Activated CD4-positive, alpha-beta T cell treated with anti-CD3 and anti-CD28 coated beads, Interleukin-2, Interleukin-6, amounts not matched to agents 100 ng/mL and 50 ng/mL, durations not matched to agents 16 hours and 8 hours (primary cell): ENCODE data around the gene MAP7.
A peak's percentile ranks its signal among the peaks of the same experiment; 100 is the strongest.
"Not testable (repeated sequence)": the region's sequence is repeated elsewhere in the genome, so short reads cannot be mapped to it uniquely, and the experiment has no call there.

Experiments
- DNase-seq: peaks from one replicate; pipeline ENCODE4 v3.0.0-alpha.2; 2020

MAP7 gene

GRCh38 chr6:136330634-136331033, 219.6 kb downstream of the MAP7 start:
- DNase-seq = no peak

- DNase-seq = no peak
Observed at GRCh38 chr6:136326038-136326553, 224.1 kb downstream of the MAP7 start.

- no peak for DNase-seq
Observed at GRCh38 chr6:136324686-136325380, 225.4 kb downstream of the MAP7 start.

GRCh38 chr6:136323431-136324112, 226.7 kb downstream of the MAP7 start:
- DNase-seq = no peak

GRCh38 chr6:136319732-136320131, 230.5 kb downstream of the MAP7 start:
- DNase-seq = no peak

GRCh38 chr6:136318676-136319075, 231.5 kb downstream of the MAP7 start:
- no peak for DNase-seq

GRCh38 chr6:136317971-136318370, 232.3 kb downstream of the MAP7 start:
- DNase-seq = no peak

GRCh38 chr6:136317021-136317694, 233.1 kb downstream of the MAP7 start:
- DNase-seq = peak; percentile 69

- no peak for DNase-seq
Observed at GRCh38 chr6:136315594-136315993, 234.6 kb downstream of the MAP7 start.

- DNase-seq = no peak
Observed at GRCh38 chr6:136312975-136313374, 237.2 kb downstream of the MAP7 start.

GRCh38 chr6:136309729-136310311, 240.4 kb downstream of the MAP7 start:
- no peak for DNase-seq

GRCh38 chr6:136309171-136309570, 241.1 kb downstream of the MAP7 start:
- DNase-seq = no peak

GRCh38 chr6:136308469-136308868, 241.8 kb downstream of the MAP7 start:
- DNase-seq = not testable (repeated sequence)

- no peak for DNase-seq
Observed at GRCh38 chr6:136307351-136307750, 242.9 kb downstream of the MAP7 start.

- DNase-seq = no peak
Observed at GRCh38 chr6:136306466-136306865, 243.8 kb downstream of the MAP7 start.

- DNase-seq = no peak
Observed at GRCh38 chr6:136304410-136304809, 245.8 kb downstream of the MAP7 start.

GRCh38 chr6:136303516-136303915, 246.7 kb downstream of the MAP7 start:
- DNase-seq = no peak

GRCh38 chr6:136294621-136295020, 255.6 kb downstream of the MAP7 start:
- no peak for DNase-seq
